Tibial artery (tissue), 4 donors: ENCODE results near the gene SORCS2.

Experiments used
- DNase-seq, 2 donors: peaks; one replicate each; pipeline ENCODE4 v3.0.0-alpha.2; 2019
- H3K27ac ChIP-seq, 2 donors: fragments of 200-600 bp; sonication (generic) in 1 of 2; 1 replicate in 1 of 2; 2 replicates in 1 of 2; pipeline ENCODE4 v1.5.1; 2018 to 2019; ENCODE audit warnings: mild to moderate bottlenecking in 1 of 2
- H3K27me3 ChIP-seq, 2 donors: fragments of 200-600 bp; sonication (generic) in 1 of 2; one replicate each; pipeline versions ENCODE4 v1.5.1 to v1.6.0; 2016 to 2019
- H3K36me3 ChIP-seq, 3 donors: fragments of 200-600 bp; sonication (generic) in 2 of 3; one replicate each; pipeline ENCODE4 v1.5.1; 2016 to 2019; ENCODE audit warnings: mild to moderate bottlenecking in 2 of 3
- H3K4me1 ChIP-seq, 4 donors: fragments of 200-600 bp; sonication (generic) in 2 of 4; 1 replicate in 3 of 4; 2 replicates in 1 of 4; pipeline ENCODE4 v1.5.1; 2016 to 2019
- H3K4me3 ChIP-seq, 2 donors: fragments of 200-600 bp; sonication (generic) in 1 of 2; 1 replicate in 1 of 2; 2 replicates in 1 of 2; pipeline ENCODE4 v1.5.1; 2018 to 2019; ENCODE audit warnings: mild to moderate bottlenecking in 2 of 2
- H3K9me3 ChIP-seq, 3 donors: fragments of 200-600 bp; sonication (generic) in 1 of 3; one replicate each; pipeline ENCODE4 v1.5.1; 2016 to 2019
- intact Hi-C: fragments of 100-400 bp; cut with DNase I; formaldehyde crosslinking; loops from one replicate; pipeline ENCODE4 v1.15.0; 2023; ENCODE audit warnings: low total_unique reads
- TF ChIP-seq, protein P1 (sequence below), 2 experiments: fragments of 200-600 bp in 1 of 2; fragments of 450-650 bp in 1 of 2; IDR thresholded peaks; one replicate each; pipeline ENCODE4 v1.5.1; 2017 to 2019; ENCODE audit warnings: antibody characterized with exemption in 2 of 2, mild to moderate bottlenecking in 1 of 2, moderate library complexity in 1 of 2

The SORCS2 gene

DNA sequence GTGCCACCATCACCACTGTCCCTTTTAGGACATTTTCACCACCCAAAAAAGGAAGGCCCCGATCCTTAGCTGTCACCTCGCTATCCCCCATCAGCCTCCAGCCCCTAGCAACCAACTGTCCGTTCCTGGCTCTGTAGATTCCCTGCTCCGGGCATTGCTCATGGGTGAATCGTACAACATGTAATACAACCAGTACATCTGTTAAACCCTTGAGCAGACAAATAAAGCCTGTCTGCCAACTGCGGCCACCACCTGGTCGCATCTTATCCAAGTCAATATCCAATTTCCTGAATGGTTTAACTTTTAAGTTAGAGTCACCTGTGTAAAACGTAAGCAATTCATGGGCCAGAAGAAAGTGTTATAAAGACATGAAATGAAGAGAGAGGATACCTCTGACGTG is 495.5 kb downstream of the SORCS2 start:
- H3K4me3 ChIP-seq: no peak overlapping the region
- H3K4me1 ChIP-seq: no peaks in the 10 kb centered on the region
- intact Hi-C loops: no loop called here
- H3K27ac ChIP-seq: no peak overlapping the region
- TF ChIP-seq, protein P1, sequence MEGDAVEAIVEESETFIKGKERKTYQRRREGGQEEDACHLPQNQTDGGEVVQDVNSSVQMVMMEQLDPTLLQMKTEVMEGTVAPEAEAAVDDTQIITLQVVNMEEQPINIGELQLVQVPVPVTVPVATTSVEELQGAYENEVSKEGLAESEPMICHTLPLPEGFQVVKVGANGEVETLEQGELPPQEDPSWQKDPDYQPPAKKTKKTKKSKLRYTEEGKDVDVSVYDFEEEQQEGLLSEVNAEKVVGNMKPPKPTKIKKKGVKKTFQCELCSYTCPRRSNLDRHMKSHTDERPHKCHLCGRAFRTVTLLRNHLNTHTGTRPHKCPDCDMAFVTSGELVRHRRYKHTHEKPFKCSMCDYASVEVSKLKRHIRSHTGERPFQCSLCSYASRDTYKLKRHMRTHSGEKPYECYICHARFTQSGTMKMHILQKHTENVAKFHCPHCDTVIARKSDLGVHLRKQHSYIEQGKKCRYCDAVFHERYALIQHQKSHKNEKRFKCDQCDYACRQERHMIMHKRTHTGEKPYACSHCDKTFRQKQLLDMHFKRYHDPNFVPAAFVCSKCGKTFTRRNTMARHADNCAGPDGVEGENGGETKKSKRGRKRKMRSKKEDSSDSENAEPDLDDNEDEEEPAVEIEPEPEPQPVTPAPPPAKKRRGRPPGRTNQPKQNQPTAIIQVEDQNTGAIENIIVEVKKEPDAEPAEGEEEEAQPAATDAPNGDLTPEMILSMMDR (IDR thresholded peaks at IDR 0.05): no peak
- DNase-seq: no peak
- peaks cover 0 to 15% (median 13%) of the 10 kb centered on the region in 3 donors for H3K9me3 ChIP-seq
- H3K36me3 ChIP-seq: no peaks in the 10 kb centered on the region
- H3K27me3 ChIP-seq: no peaks in the 10 kb centered on the region

DNA sequence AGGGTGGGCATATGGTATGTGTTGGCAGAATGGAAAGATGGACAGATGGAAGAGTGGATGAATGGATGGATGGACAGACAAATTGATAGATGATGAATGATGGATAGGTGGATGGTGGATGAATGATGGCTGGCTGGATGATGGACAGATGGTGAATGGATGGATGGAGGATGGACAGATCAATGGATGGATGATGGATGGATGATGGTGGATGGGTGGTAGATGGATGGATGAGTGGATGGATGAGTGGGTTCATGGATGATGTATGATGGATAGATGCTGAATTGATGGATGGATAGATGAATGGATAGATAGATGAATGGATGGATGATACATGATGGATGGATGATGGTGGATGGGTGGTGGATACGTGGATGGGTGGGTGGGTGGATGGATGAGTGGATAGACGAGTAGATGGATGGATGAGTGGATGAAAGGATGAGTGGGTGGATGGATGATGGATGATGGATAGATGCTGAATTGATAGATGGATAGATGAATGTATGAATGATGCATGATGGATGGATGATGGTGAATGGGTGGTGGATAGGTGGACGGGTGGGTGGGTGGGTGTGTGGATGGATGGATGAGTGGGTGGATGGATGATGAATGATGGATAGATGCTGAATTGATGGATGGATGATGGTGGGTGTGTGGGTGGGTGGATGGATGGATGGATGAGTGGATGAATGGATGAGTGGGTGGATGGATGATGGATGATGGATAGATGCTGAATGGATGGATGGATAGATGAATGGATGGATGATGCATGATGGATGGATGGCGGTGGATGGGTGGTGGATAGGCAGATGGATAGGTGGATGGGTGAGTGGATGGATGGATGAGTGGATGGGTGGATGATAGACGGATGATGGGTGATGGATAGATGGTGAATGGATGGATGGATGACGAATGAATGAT is 497.7 kb downstream of the SORCS2 start:
- no peak for DNase-seq
- Histone ChIP-seq H3K27ac (no peak overlapping the region), H3K4me3 (no peak overlapping the region), H3K36me3 (no peaks in the 10 kb centered on the region), H3K27me3 (no peaks in the 10 kb centered on the region), H3K4me1 (no peaks in the 10 kb centered on the region), H3K9me3 (no peaks in the 10 kb centered on the region)
- TF ChIP-seq, protein P1 (IDR thresholded peaks at IDR 0.05): no peak
- intact Hi-C loops: no loop called here

DNA sequence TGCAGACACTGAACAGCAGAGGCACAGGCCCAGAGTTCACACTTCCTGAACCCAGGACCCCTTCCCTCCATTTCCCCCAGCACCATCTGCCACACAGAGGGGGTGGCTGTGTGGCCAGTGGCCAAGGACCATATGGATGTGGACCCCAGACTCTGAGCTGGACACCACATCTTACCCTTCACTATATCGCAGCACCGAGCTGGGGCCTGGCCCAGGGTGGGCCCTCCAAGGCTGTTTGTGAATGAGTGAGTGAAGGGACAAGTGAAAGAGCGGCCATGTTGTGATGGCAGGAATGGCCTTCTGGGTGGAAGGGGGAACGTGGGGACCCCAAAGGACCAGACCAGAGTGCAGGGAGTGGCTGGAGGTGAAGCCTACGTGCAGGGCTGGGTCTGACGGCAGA is 498.7 kb downstream of the SORCS2 start:
- DNase-seq: no peak
- Histone ChIP-seq H3K27ac (no peak overlapping the region), H3K9me3 (no peaks in the 10 kb centered on the region), H3K36me3 (no peaks in the 10 kb centered on the region), H3K4me1 (no peaks in the 10 kb centered on the region), H3K4me3 (no peak overlapping the region), H3K27me3 (no peaks in the 10 kb centered on the region)
- intact Hi-C loops: no loop called here
- TF ChIP-seq, protein P1 (IDR thresholded peaks at IDR 0.05): no peak

DNA sequence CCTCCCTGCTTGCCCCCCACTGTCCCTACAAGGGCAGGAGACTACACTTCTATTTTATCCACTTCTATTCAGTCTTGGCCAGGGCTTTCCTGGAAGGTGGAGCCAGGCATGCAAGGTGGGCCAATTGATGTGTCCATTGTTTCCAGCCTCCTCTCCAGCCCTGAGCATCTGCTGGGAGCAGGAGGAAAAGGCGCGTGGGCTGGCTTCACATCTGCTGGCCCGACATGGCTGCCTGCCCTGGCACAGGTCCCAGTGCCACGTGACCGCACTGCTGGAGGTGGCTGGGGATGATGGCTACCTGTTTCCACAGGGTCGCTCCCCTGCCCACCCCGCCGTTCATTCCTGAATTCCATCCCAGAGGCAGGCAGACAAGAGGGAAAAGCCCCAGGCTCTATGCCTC is 499.6 kb downstream of the SORCS2 start:
- H3K4me3 ChIP-seq: no peak overlapping the region
- TF ChIP-seq, protein P1 (IDR thresholded peaks at IDR 0.05): no peak
- H3K27me3 ChIP-seq: peaks cover 0 to 3% of the 10 kb centered on the region in 2 donors
- intact Hi-C loops: no loop called here
- H3K4me1 ChIP-seq: no peaks in the 10 kb centered on the region
- no peak for DNase-seq
- no peaks in the 10 kb centered on the region for H3K36me3 ChIP-seq
- H3K9me3 ChIP-seq: no peaks in the 10 kb centered on the region
- H3K27ac ChIP-seq: no peak overlapping the region

DNA sequence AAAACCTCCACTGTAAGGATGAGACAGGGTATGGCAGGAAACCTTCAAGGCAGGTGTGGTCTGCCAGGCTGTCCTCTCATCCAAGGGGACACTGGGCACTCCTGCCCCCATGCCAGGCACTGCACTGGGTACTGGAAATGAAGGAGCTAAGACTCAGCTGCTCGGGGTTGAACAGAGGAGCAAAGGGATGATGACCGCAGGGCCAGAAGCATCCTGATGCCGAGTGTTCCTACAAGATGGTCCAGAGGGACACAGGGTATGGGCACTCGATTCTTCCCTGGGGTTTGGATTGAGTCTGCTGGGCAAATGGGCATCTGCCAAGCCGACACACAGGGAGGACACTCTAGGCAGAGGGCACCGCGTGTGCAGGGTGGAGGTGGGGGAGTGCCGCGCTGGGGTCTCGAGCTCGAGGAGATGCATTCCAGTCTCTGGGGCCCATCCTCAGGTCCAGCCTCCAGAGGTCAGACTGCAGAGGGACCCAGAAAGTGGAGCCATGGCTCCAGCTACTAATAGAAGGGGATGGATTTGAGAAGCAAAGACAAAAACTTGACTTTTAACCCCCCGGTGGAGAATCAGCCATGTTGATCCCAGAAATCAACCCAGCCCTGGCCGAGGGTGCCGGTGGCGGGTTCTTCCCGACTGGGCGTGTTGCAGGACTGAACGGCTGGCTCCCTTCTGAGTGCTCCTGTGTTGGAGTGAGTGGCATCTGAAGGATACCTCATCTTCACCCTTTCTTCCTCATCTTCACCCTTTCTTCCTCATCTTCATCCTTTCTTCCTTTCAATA is 500.3 kb downstream of the SORCS2 start:
- no peaks in the 10 kb centered on the region for H3K4me1 ChIP-seq
- H3K9me3 ChIP-seq: no peaks in the 10 kb centered on the region
- no peak overlapping the region for H3K27ac ChIP-seq
- no peak for DNase-seq
- H3K4me3 ChIP-seq: no peak overlapping the region
- TF ChIP-seq, protein P1 (IDR thresholded peaks at IDR 0.05): no peak
- intact Hi-C loops: no loop called here
- H3K27me3 ChIP-seq: peaks cover 0 to 9% of the 10 kb centered on the region in 2 donors
- no peaks in the 10 kb centered on the region for H3K36me3 ChIP-seq
